HL-60 (cell line): ENCODE measurements around the gene ZNRF1.

Experiments used
- CTCF ChIP-seq: IDR thresholded peaks from one replicate; pipeline ENCODE4 v1.5.1; 2011; ENCODE audit warnings: low read length, control low read depth, inconsistent platforms; ENCODE audit not compliant: insufficient read depth
- GABPA ChIP-seq: IDR thresholded peaks from 2 replicates; pipeline ENCODE4 v1.6.1; 2012; ENCODE audit warnings: low read depth
- POLR2AphosphoS5 ChIP-seq: IDR thresholded peaks from 2 replicates; pipeline ENCODE4 v1.6.1; 2012; ENCODE audit warnings: low read depth

- TF ChIP-seq CTCF (no peak), POLR2AphosphoS5 (no peak), GABPA (no peak)
Measured at GRCh38 chr16:75100603-75100990, 101.8 kb downstream of the ZNRF1 start.
